C1 segment of cervical spinal cord (tissue), 14 donors: ENCODE results near the gene ESYT3.
"Not testable (repeated sequence)": the region's sequence is repeated elsewhere in the genome, so short reads cannot be mapped to it uniquely, and the experiment has no call there.

Experiments used
- DNase-seq, 14 donors: peaks; one replicate each; lab custom pipeline; 2025; lab: John Stamatoyannopoulos, UW

Gene ESYT3

GRCh38 chr3:138460536-138461205 lies 26.3 kb downstream of the ESYT3 start:
- no peak for DNase-seq

- DNase-seq, result no peak
Measured at GRCh38 chr3:138461246-138461645, 26.8 kb downstream of the ESYT3 start.

- no peak for DNase-seq
Measured at GRCh38 chr3:138461896-138462295, 27.5 kb downstream of the ESYT3 start.

- DNase-seq, result no peak
Measured at GRCh38 chr3:138463724-138464490, 29.5 kb downstream of the ESYT3 start.

- no peak for DNase-seq
Measured at GRCh38 chr3:138464491-138464860, 30.1 kb downstream of the ESYT3 start.

- no peak for DNase-seq
Measured at GRCh38 chr3:138465451-138465850, 31.0 kb downstream of the ESYT3 start.

GRCh38 chr3:138465925-138466324 lies 31.5 kb downstream of the ESYT3 start:
- no peak for DNase-seq

GRCh38 chr3:138467931-138468330 lies 33.5 kb downstream of the ESYT3 start:
- DNase-seq, result no peak

GRCh38 chr3:138468451-138468850 lies 34.0 kb downstream of the ESYT3 start:
- no peak for DNase-seq

- peak in 1 of 14 donors; percentile 8 for DNase-seq
Measured at GRCh38 chr3:138468886-138469285, 34.5 kb downstream of the ESYT3 start.

GRCh38 chr3:138469874-138470273 lies 35.5 kb downstream of the ESYT3 start:
- DNase-seq, result no peak

GRCh38 chr3:138470687-138471086 lies 36.3 kb downstream of the ESYT3 start:
- DNase-seq, result peak in 1 of 14 donors; percentile 25

GRCh38 chr3:138471481-138471880 lies 37.1 kb downstream of the ESYT3 start:
- peak in 1 of 14 donors; percentile 22 for DNase-seq

- DNase-seq, result no peak
Measured at GRCh38 chr3:138472141-138472825, 37.9 kb downstream of the ESYT3 start.

- DNase-seq, result no peak
Measured at GRCh38 chr3:138473391-138473790, 39.0 kb downstream of the ESYT3 start.

- DNase-seq, result no peak
Measured at GRCh38 chr3:138474163-138474562, 39.7 kb downstream of the ESYT3 start.

GRCh38 chr3:138476526-138476925 lies 42.1 kb downstream of the ESYT3 start:
- no peak for DNase-seq

- no peak for DNase-seq
Measured at GRCh38 chr3:138477120-138477519, 42.7 kb downstream of the ESYT3 start.

- no peak for DNase-seq
Measured at GRCh38 chr3:138477801-138478200, 43.4 kb downstream of the ESYT3 start.

GRCh38 chr3:138479438-138479863 lies 45.0 kb downstream of the ESYT3 start:
- no peak for DNase-seq

GRCh38 chr3:138484672-138485071 lies 50.3 kb downstream of the ESYT3 start:
- not testable (repeated sequence) for DNase-seq

- not testable (repeated sequence) for DNase-seq
Measured at GRCh38 chr3:138486580-138486979, 52.2 kb downstream of the ESYT3 start.

GRCh38 chr3:138491971-138492370 lies 57.6 kb downstream of the ESYT3 start:
- no peak for DNase-seq
